GM10248 (cell line): ENCODE results near the gene WNT11.

Experiments used
- CTCF ChIA-PET: fragments of 300-600 bp; sonication (Branson Sonifier 250); formaldehyde crosslinking; extraction: SDS; loops from one replicate; lab custom pipeline; 2021; ENCODE audit warnings: antibody characterized with exemption; lab: Yijun Ruan, JAX
- POLR2A ChIA-PET: fragments of 350-650 bp; sonication (Branson Sonifier 250); formaldehyde crosslinking; extraction: SDS; loops from one replicate; lab custom pipeline; 2020; ENCODE audit warnings: antibody characterized with exemption; lab: Yijun Ruan, JAX
- DNase-seq: peaks from one replicate; pipeline ENCODE4 v3.0.0; 2012; ENCODE audit errors: extremely low spot score
- TF ChIP-seq, protein P1 (sequence below): IDR thresholded peaks from 2 replicates; pipeline ENCODE4 v1.5.1; 2012; ENCODE audit warnings: mild to moderate bottlenecking, low read depth; ENCODE audit errors: extremely low read depth, missing control alignments, control extremely low read depth

The WNT11 gene

DNA sequence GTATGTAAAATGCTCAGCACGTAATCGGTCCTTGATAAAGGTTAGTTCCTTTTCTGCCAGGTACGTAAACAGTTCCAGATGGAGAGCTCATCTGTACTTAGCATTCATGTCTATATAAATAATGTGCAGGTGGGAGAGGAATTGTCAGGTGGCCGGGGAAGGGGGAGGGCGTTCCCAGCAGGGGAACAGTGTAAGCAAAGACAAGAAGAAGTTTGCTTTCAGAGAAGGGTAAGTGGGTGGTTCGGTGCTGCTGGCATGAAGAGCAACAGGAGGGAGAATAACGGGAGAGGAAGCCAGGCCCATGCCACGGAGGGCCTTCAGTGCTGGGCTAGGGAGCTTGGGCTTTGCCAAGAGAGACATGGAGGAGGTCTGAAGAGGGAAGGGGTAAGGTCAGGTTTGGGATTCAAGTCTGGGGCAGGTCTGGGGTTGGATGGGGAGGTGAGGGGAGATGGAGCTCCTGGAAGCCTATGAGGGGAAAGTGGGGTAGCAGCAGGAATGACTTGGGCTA is 11.4 kb upstream of the WNT11 start:
- CTCF ChIA-PET, result interaction anchor here (1.0 to 5.8 kb wide), 3 partner anchors 9 to 512 kb away, joined by 3 to 63 read pairs (median 3); no protein-coding TSS in a partner anchor
- DNase-seq, result no peak
- POLR2A ChIA-PET, result no interaction called here
- TF ChIP-seq, protein P1, sequence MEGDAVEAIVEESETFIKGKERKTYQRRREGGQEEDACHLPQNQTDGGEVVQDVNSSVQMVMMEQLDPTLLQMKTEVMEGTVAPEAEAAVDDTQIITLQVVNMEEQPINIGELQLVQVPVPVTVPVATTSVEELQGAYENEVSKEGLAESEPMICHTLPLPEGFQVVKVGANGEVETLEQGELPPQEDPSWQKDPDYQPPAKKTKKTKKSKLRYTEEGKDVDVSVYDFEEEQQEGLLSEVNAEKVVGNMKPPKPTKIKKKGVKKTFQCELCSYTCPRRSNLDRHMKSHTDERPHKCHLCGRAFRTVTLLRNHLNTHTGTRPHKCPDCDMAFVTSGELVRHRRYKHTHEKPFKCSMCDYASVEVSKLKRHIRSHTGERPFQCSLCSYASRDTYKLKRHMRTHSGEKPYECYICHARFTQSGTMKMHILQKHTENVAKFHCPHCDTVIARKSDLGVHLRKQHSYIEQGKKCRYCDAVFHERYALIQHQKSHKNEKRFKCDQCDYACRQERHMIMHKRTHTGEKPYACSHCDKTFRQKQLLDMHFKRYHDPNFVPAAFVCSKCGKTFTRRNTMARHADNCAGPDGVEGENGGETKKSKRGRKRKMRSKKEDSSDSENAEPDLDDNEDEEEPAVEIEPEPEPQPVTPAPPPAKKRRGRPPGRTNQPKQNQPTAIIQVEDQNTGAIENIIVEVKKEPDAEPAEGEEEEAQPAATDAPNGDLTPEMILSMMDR, result no peak

DNA sequence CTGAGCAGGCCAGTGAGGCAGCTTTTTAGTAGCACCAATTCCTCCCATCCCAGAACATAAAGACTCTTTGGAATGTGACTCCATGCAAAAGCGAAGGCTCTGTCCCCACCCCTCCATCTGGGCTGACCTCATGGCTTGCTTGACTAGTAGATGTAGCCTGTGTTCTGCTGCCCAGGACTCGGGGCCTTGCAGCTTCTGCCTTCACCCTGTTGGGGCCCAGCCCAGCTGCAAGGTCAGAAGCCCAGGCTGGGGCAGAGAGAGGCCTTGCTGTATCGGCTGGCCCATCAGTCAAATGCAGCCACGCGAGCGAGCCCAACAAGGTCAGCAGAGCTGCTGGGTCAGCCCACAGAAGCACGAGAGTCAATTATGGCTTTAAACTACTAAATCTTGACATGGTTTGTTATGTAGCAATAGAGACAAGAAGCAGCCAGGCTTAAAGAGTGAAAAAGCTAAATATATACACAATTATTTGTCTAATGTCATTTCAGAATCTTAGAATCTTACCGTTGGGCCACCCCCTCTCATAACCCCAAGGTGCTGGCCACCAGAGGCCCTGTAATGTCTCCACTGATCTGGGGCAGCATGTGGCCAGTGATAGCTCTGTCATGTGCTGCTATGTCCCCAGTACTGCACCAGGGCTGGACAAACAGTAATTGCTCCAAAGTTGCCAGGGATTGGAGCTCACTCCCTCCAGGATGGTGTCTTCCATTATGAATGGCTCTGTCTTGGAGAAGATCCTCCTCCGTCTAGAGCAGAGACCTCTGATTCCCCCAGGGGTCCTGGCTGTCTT is 10.4 kb upstream of the WNT11 start:
- CTCF ChIA-PET, result interaction anchor here (5.8 kb wide), 1 partner anchor 8 kb away, joined by 63 read pairs; no protein-coding TSS in a partner anchor
- TF ChIP-seq, protein P1, result no peak
- DNase-seq, result no peak
- POLR2A ChIA-PET, result no interaction called here

DNA sequence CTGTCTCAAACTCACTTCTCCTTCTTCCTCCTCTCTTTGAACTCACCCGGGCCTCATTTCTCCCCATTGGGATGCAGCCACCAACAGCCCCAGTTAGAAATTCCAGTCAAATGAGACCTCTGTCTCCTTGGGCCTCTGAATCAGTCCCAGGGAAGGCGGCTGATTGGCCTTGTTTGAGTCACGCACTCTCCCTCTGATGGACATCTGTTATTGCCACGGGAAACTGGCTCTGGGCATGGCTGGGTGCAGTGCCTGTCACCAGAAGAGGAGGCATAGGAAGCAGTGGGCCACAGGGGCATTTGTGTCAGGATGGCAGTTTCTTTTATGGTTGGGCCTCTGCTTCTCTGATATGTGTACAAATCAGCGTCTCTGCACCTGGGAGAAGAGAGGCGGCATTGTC is 9.6 kb upstream of the WNT11 start:
- DNase-seq, result no peak
- ChIA-PET CTCF (interaction anchor here (5.8 kb wide), 1 partner anchor 7 kb away, joined by 63 read pairs; no protein-coding TSS in a partner anchor), POLR2A (no interaction called here)

DNA sequence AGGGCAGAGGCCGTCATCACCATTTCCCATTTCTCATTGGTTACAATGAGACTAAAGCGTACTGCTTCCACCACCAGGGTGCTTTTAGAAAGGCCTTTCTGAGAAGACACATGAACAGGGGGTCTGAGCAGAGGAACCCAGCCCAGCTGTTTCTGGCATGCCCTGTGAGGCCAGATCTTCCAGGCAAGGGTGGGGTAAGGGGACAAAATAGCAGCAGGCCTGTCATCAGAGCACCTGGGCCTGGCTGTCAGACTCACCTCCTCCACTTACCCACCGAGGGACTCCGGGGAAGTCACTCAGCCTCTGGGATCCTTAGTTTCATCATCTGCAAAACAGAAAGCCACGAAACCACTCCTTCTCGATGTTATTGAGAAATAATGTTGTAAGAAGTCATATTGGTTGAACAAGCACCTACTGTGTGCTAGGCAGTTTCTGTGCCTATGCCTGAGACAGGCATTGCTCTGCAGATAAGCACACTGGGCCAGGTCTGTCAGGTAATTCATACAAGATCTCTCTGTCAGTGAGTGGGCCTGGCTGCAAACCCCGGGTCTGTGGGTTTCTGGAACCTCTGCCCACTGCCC is 8.8 kb upstream of the WNT11 start:
- TF ChIP-seq, protein P1, result no peak
- ChIA-PET CTCF (interaction anchor here (11.3 kb wide), 1 partner anchor 102 kb away, joined by 296 read pairs; no protein-coding TSS in a partner anchor), POLR2A (no interaction called here)
- no peak for DNase-seq

More for the DNA sequence above, 9.6 kb upstream of the WNT11 start:
- TF ChIP-seq, protein P1, result no peak

DNA sequence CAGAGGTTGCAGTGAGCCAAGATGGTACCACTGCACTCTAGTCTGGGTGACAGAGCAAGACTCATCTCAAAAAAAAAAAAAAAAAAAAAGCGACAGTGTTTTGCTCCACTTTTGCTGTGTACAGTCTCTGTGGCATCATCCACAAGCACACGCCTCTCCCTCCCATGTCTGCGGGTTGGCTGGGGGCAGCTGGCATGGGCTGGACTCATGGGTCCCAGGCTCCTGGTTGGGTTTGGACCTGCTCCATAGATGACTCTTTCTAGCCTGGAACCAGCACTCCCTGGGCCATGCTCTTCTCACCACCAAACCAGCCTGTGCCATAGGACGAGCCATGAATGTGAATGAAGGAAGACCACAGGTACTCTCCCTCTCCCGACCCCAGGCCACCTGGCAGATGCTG is 7.9 kb upstream of the WNT11 start:
- ChIA-PET POLR2A (no interaction called here), CTCF (interaction anchor here (11.3 kb wide), 1 partner anchor 103 kb away, joined by 296 read pairs; no protein-coding TSS in a partner anchor)
- TF ChIP-seq, protein P1, result no peak
- DNase-seq, result no peak

DNA sequence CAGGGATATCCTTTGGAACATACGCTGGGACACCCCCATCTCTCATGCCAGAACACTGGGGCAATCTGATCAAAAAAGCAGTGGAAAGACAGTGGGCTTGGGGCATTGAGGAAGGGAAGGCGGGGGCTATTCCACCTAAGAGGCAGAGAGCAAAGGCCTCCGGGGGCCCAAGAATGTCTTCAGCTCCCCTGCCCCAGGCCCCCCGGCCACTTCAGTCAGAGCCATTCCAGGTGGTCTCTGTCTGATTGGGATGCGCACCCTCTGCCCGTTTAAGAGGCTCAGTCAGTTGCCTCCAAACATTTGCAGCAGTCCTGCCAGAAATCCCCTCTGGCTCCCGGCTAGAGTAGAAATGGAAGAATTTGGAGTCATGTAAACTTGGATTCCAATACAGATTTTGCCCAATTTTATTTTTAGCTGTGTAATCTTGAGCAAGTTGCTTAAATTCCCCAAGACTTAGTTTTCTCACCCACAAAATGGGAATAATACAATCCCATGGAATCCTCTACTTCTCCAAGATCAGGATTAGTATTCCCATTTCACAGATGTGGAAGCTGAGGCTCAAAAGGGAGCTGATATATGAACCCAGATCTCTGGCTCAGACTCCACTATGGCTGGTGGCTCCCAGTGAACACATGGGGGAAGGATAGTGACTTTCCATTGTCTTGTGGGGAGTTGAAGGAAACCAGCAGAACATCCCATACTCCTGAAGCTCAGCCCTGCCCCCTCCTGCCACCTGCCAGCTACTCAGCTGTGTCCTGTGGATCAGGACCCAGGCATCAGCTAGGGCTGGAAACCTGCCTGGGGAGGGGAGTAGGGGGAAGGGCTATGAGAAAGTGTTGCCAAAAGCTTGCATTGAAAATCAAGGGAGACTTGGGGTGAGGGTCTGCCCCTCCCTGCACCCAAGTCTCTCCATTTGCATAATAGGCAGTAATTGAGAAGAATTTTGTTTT is 6.1 kb upstream of the WNT11 start:
- POLR2A ChIA-PET, result no interaction called here
- TF ChIP-seq, protein P1, result no peak
- CTCF ChIA-PET, result interaction anchor here (1.3 to 11.3 kb wide), 4 partner anchors 23 to 824 kb away, joined by 3 to 296 read pairs (median 36); no protein-coding TSS in a partner anchor
- no peak for DNase-seq
